ENCODE data around the gene CFAP210.
"Not testable (repeated sequence)": the region's sequence is repeated elsewhere in the genome, so short reads cannot be mapped to it uniquely, and the experiment has no call there.

The CFAP210 gene

GRCh38 chr2:169712791-169713227 lies 18.6 kb upstream of the CFAP210 start:
- DNase-seq (ENCODE audit: low read depth), result no peak

- no peak for DNase-seq (ENCODE audit: low read depth)
Observed at GRCh38 chr2:169711751-169712509, 17.7 kb upstream of the CFAP210 start.

DNA sequence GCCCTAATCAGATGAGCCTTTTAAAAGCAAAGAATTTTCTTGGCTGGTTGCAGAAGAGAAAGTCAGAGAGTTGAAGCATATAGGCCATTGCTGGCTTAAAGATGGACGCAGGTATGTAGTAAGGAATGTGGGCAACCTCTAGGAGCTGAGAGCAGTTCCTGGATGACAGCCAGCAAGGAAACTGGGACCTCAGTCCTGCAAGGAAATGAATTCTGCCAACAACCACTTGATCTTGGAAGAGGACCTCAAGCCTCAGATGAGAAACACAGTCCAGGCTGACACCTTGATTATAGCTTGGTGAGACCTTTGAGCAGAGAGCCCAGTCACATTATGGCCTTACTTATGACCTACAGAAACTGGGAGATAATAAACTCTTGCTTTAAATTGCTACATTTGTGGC lies 15.8 kb upstream of the CFAP210 start:
- no peak for DNase-seq (ENCODE audit: low read depth)

DNA sequence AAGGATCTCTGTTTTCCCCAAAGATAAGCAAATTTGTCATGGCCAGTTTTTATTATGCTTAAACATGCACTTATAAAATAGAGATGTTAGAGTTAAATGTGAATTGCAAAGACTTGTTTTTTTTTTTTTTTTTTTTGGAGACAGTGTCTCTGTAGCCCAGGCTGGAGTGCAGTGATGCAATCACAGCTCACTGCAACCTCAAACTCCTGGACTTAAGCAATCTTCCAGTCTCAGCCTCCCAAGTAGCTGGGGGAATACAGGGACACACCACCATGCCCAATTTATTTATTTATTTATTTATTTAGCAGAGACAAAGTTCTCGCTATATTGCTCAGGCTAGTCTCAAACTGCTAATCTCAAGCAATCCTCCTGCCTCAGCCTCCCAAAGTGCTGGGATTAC lies 15.1 kb upstream of the CFAP210 start:
- DNase-seq (ENCODE audit: low read depth), result no peak

DNA sequence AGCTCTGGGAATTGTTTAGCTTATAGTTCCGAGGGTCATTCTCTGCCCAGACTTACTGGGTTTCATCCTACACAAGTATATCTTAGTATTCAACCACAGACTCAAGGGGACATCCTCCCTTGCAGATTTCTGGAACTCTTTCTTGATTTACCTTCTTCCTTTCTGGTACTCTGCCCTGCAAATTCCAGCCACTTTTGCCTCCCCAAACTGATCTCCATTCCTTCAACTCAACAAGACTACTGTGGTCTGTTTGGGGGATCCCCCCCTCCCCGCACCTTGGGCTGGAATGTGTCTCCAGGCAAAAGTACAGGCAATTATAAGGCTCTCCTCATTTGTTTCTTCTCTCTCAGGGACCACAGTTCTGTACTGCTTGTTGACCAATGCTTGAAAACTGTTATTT lies 13.4 kb upstream of the CFAP210 start:
- no peak for DNase-seq (ENCODE audit: low read depth)

- DNase-seq (ENCODE audit: low read depth), result no peak
Observed at GRCh38 chr2:169705927-169706326, 11.7 kb upstream of the CFAP210 start.

GRCh38 chr2:169704160-169704708 lies 10.0 kb upstream of the CFAP210 start:
- DNase-seq (ENCODE audit: low read depth), result no peak

- no peak for DNase-seq (ENCODE audit: low read depth)
Observed at GRCh38 chr2:169702996-169703395, 8.8 kb upstream of the CFAP210 start.

DNA sequence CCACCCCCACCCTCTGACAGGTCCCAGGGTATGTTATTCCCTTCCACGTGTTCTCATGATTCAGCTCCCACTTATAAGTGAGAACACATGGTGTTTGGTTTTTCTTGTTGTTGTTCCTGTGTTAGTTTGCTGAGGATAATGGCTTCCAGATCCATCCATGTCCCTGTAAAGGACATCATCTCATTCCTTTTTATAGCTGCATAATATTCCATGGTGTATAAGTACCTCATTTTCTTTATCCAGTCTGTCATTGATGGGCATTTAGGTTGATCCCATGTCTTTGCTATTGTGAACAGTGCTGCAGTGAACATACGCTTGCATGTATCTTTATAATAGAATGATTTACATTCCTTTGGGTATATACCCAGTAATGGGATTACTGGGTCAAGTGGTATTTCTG lies 5.0 kb upstream of the CFAP210 start:
- not testable (repeated sequence) for DNase-seq (ENCODE audit: low read depth)

GRCh38 chr2:169696381-169696780 lies 2.2 kb upstream of the CFAP210 start:
- no peak for DNase-seq (ENCODE audit: low read depth)

DNA sequence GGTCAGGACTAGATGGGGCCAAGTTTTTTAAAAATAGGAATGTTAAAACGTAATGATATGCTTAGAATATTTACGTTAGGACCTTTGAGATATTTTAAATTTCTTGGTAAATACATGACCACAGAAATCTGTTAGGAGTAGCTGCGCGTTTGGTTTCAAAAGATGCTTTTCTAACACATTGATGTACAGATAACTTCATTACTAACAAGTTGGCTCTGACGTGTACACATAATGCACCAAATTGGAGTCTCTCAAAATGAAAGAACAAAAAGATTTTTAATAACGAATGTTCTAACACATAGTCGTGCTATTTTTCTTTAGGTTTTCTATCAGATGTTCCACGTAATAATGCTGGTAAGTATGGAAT lies 672 bp upstream of the CFAP210 start:
- no peak for DNase-seq (ENCODE audit: low read depth)

GRCh38 chr2:169693360-169693759 lies 845 bp downstream of the CFAP210 start:
- no peak for DNase-seq (ENCODE audit: low read depth)

- DNase-seq (ENCODE audit: low read depth), result no peak
Observed at GRCh38 chr2:169692718-169693117, 1.5 kb downstream of the CFAP210 start.

DNA sequence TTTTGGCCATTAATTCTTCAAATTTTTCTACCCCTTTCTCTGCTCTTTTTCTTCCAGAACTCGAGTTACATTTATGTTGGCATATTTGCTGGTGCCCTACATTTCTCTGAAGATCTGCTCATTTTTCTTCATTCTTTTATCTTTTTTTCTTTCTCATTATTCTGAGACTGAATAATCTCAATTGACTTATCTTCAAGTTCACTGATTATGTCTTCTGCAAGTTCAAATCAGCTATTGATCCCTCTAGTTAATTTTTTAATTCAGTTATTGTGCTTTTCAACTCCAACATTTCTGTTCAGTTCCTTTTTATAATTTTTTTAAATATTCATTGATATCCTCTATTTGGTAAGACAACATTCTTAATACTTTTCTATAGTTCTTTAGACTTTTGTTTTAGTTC lies 3.2 kb downstream of the CFAP210 start:
- no peak for DNase-seq (ENCODE audit: low read depth)

DNA sequence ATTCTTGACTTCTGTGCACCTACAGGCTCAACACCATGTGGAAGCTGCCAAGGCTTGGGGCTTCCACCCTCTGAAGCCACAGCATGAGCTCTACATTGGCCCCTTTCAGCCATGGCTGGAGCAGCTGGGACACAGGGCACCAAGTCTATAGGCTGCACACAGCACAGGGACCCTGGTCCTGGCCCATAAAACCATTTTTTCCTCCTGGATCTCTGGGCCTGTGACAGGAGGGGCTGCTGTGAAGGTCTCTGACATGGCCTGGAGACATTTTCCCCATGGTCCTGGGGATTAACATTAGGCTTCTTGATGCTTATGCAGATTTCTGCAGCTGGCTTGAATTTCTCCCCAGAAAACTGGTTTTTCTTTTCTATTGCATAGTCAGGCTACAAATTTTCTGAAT lies 6.3 kb downstream of the CFAP210 start:
- DNase-seq (ENCODE audit: low read depth), result not testable (repeated sequence)

- DNase-seq (ENCODE audit: low read depth), result not testable (repeated sequence)
Observed at GRCh38 chr2:169686825-169687224, 7.4 kb downstream of the CFAP210 start.

GRCh38 chr2:169684712-169685111 lies 9.5 kb downstream of the CFAP210 start:
- DNase-seq (ENCODE audit: low read depth), result not testable (repeated sequence)

DNA sequence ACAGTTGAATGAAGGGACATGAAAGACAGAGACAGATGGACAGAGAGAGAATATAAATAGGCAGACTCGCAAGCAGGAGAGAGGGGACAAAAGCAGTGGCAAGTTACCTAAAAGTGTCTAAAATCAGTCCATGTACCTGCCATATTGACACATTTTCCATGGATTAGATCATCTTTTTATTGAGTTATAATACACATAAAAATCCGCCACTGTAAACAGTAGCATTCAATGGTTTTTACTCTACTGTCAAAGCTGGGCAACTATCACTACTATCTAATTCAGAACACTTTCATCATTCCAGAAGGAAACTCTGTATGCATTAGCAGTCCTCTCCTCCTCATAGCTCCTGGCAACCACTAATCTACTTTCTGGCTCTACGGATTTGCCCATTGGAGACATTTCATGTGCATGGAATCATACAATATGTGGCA lies 10.1 kb downstream of the CFAP210 start:
- DNase-seq (ENCODE audit: low read depth), result no peak

GRCh38 chr2:169683425-169684134 lies 10.6 kb downstream of the CFAP210 start:
- no peak for DNase-seq (ENCODE audit: low read depth)

- no peak for DNase-seq (ENCODE audit: low read depth)
Observed at GRCh38 chr2:169683054-169683424, 11.2 kb downstream of the CFAP210 start.

DNA sequence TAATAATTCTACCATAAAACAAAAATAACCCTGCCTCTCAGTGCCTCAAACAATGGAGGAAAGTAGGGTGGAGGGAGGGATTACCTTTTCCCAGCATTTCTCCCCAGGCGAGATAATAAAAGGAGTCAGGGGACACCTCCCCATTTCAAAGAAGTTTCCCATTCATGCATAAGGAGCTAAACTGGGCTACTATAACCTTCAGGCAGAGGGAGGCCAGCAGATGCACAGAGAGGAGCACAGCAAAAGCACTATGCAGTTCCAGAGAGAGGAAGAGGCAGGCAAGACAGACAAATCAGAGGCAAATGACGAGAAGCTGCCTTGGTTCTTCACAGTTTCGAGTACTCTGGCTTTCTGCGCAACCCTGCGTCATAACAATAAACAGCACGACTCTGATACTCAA lies 17.4 kb downstream of the CFAP210 start:
- no peak for DNase-seq (ENCODE audit: low read depth)

- DNase-seq (ENCODE audit: low read depth), result no peak
Observed at GRCh38 chr2:169676357-169676756, 17.8 kb downstream of the CFAP210 start.

- no peak for DNase-seq (ENCODE audit: low read depth)
Observed at GRCh38 chr2:169673921-169674320, 20.3 kb downstream of the CFAP210 start.
